A549 (cell line): ENCODE measurements around the gene ALDH3B2. TPM values are rescaled to one million over a fixed set of nuclear protein-coding genes. Genes with fewer than 3 reads are reported as not detected.

ENCODE experiments used
- ATAC-seq, 2 experiments: fragments of 200-7000 bp in 1 of 2; fragments of >200 bp in 1 of 2; cut with Nextera tagmentation in 1 of 2; cut with Tn5 transposase in 1 of 2; 3 replicates each; pipeline versions ENCODE4 v1.8.0 to v1.9.1; 2018 to 2020; ENCODE audit warnings: mild to moderate bottlenecking in 1 of 2, moderate library complexity in 1 of 2
- CTCF ChIA-PET: fragments of 300-600 bp; sonication (Branson Sonifier 250); formaldehyde crosslinking; extraction: SDS; loops from one replicate; lab custom pipeline; 2021; ENCODE audit warnings: antibody characterized with exemption, inconsistent platforms; lab: Yijun Ruan, JAX
- POLR2A ChIA-PET: fragments of 350-600 bp; formaldehyde crosslinking; extraction: SDS; loops from one replicate; lab custom pipeline; 2021; ENCODE audit warnings: antibody characterized with exemption, inconsistent platforms; lab: Yijun Ruan, JAX
- DNase-seq, 2 experiments: peaks; one replicate each; pipeline versions ENCODE4 v3.0.0 to v3.0.0-alpha.2; 2011 to 2016; ENCODE audit warnings: low read depth in 1 of 2, low spot score in 1 of 2
- FAIRE-seq: peaks from 2 replicates; lab custom pipeline; 2011; peaks lifted over from hg19 to GRCh38; lab: Jason Lieb, UNC
- H3K27ac ChIP-seq, 2 experiments: fragments of >200 bp; sonication (Bioruptor Twin); formaldehyde crosslinking; 3 replicates each; pipeline ENCODE4 v1.5.1; 2016 to 2017
- H3K4me1 ChIP-seq: fragments of >200 bp; sonication (Bioruptor Twin); formaldehyde crosslinking; 3 replicates; pipeline ENCODE4 v1.6.1; 2016
- H3K4me2 ChIP-seq: fragments of >200 bp; sonication (Bioruptor Twin); formaldehyde crosslinking; 3 replicates; pipeline ENCODE4 v1.6.1; 2016
- H3K4me3 ChIP-seq: fragments of >200 bp; sonication (Bioruptor Twin); formaldehyde crosslinking; 3 replicates; pipeline ENCODE4 v1.5.1; 2016
- H3K9me3 ChIP-seq: fragments of >200 bp; sonication (Bioruptor Twin); formaldehyde crosslinking; 3 replicates; pipeline ENCODE4 v1.6.1; 2016
- ATOH8 ChIP-seq: fragments of 250-450 bp; sonication (Bioruptor Pico); IDR thresholded peaks from 2 replicates; pipeline ENCODE4 v1.5.0; 2020; ENCODE audit warnings: low read depth, mild to moderate bottlenecking, moderate library complexity
- BCL3 ChIP-seq: fragments of >200 bp; sonication (Bioruptor Twin); formaldehyde crosslinking; IDR thresholded peaks from 3 replicates; pipeline ENCODE4 v1.6.1; 2016
- CBX2 ChIP-seq: fragments of 200-600 bp; sonication (generic); IDR thresholded peaks from 2 replicates; pipeline ENCODE4 v1.6.1; 2016; ENCODE audit warnings: low read depth, mild to moderate bottlenecking, borderline replicate concordance
- CBX8 ChIP-seq: fragments of 200-600 bp; sonication (generic); IDR thresholded peaks from 2 replicates; pipeline ENCODE4 v1.6.1; 2016
- CHD2 ChIP-seq: fragments of 150-350 bp; IDR thresholded peaks from 2 replicates; pipeline ENCODE4 v1.6.1; 2014; ENCODE audit warnings: low read length; ENCODE audit not compliant: partially characterized antibody
- CHD4 ChIP-seq: fragments of 200-600 bp; sonication (generic); IDR thresholded peaks from 2 replicates; pipeline ENCODE4 v1.6.1; 2016; ENCODE audit warnings: antibody characterized with exemption, mild to moderate bottlenecking, borderline replicate concordance
- E2F6 ChIP-seq: IDR thresholded peaks from 2 replicates; pipeline ENCODE4 v1.6.1; 2012; ENCODE audit warnings: low read depth, borderline replicate concordance
- EHF ChIP-seq: fragments of 250-450 bp; sonication (Bioruptor Pico); IDR thresholded peaks from 2 replicates; pipeline ENCODE4 v1.5.0; 2020; ENCODE audit warnings: mild to moderate bottlenecking
- EHMT2 ChIP-seq: fragments of 200-600 bp; sonication (generic); IDR thresholded peaks from 2 replicates; pipeline ENCODE4 v1.6.1; 2016; ENCODE audit warnings: antibody characterized with exemption, low read depth, mild to moderate bottlenecking, moderate library complexity
- ELK1 ChIP-seq: fragments of 150-350 bp; IDR thresholded peaks from 2 replicates; pipeline ENCODE4 v1.6.1; 2014; ENCODE audit warnings: low read depth, mild to moderate bottlenecking, low read length
- FOXS1 ChIP-seq: fragments of 250-450 bp; sonication (Bioruptor Pico); IDR thresholded peaks from 2 replicates; pipeline ENCODE4 v1.5.0; 2020; ENCODE audit warnings: mild to moderate bottlenecking, moderate library complexity
- HDAC2 ChIP-seq: fragments of 200-600 bp; sonication (generic); IDR thresholded peaks from 2 replicates; pipeline ENCODE4 v1.6.1; 2016
- JUN ChIP-seq, 2 experiments: fragments of >200 bp; sonication (Bioruptor Twin); formaldehyde crosslinking; IDR thresholded peaks; 2 replicates in 1 of 2; 3 replicates in 1 of 2; pipeline ENCODE4 v1.6.1; 2016 to 2017
- KDM5A ChIP-seq: fragments of 200-600 bp; sonication (generic); IDR thresholded peaks from 2 replicates; pipeline ENCODE4 v1.6.1; 2016; ENCODE audit warnings: antibody characterized with exemption, mild to moderate bottlenecking
- MAFK ChIP-seq: fragments of 450-650 bp; IDR thresholded peaks from 2 replicates; pipeline ENCODE4 v1.6.1; 2014; ENCODE audit not compliant: partially characterized antibody
- MAX ChIP-seq: IDR thresholded peaks from 2 replicates; pipeline ENCODE4 v1.6.1; 2012
- MYC ChIP-seq: IDR thresholded peaks from 2 replicates; pipeline ENCODE4 v1.6.1; 2012; ENCODE audit warnings: mild to moderate bottlenecking, inconsistent platforms, low read length, improper control_type of control experiment, borderline replicate concordance
- NPAS2 ChIP-seq: fragments of 250-450 bp; sonication (Bioruptor Pico); IDR thresholded peaks from 2 replicates; pipeline ENCODE4 v1.8.0; 2022; ENCODE audit warnings: mild to moderate bottlenecking, moderate library complexity, borderline replicate concordance
- PBX3 ChIP-seq: IDR thresholded peaks from 2 replicates; pipeline ENCODE4 v1.6.1; 2012
- PHF8 ChIP-seq: fragments of 200-600 bp; sonication (generic); IDR thresholded peaks from 2 replicates; pipeline ENCODE4 v1.6.1; 2016; ENCODE audit warnings: low read depth, mild to moderate bottlenecking, antibody characterized with exemption, moderate library complexity, borderline replicate concordance
- POLR2A ChIP-seq: IDR thresholded peaks from 2 replicates; pipeline ENCODE4 v1.6.1; 2012; ENCODE audit warnings: mild to moderate bottlenecking, low read length
- RARB ChIP-seq: fragments of 250-450 bp; sonication (Bioruptor Pico); IDR thresholded peaks from 2 replicates; pipeline ENCODE4 v1.8.0; 2021; ENCODE audit warnings: mild to moderate bottlenecking, moderate library complexity
- SMC3 ChIP-seq: fragments of >200 bp; sonication (Bioruptor Twin); formaldehyde crosslinking; IDR thresholded peaks from 3 replicates; pipeline ENCODE4 v1.6.1; 2018; ENCODE audit warnings: inconsistent platforms
- SREBF2 ChIP-seq: fragments of 450-650 bp; IDR thresholded peaks from 2 replicates; pipeline ENCODE4 v1.6.1; 2014; ENCODE audit warnings: mild to moderate bottlenecking, moderate library complexity
- USF2 ChIP-seq: fragments of 450-650 bp; IDR thresholded peaks from 2 replicates; pipeline ENCODE4 v1.6.1; 2014; ENCODE audit warnings: antibody characterized with exemption
- ZNF302 ChIP-seq: fragments of 250-450 bp; sonication (Bioruptor Pico); IDR thresholded peaks from 2 replicates; pipeline ENCODE4 v1.9.0; 2021; ENCODE audit warnings: inconsistent platforms, mild to moderate bottlenecking, moderate library complexity
- WGBS: methylation state at CpG from one replicate; pipeline ENCODE4 v1.1.6; 2017; ENCODE audit errors: missing lambda C conversion rate; 5-methylcytosine and 5-hydroxymethylcytosine counted together
- polyA plus RNA-seq, 4 experiments: library from polyadenylated mRNA; depleted of rRNA in 3 of 4; stranded (reverse); fragments of >200 nt; fragmentation: RNase III in 1 of 4; extraction: RNeasy Plus Mini Kit Qiagen cat#74134 plus additional on column Dnase treatment in 1 of 4; gene quantifications; 2 replicates in 3 of 4; 3 replicates in 1 of 4; pipeline ENCODE4 v1.2.3, GENCODE V29; 2011 to 2017

ALDH3B2 gene
- polyA plus RNA-seq, 2 of the 4 experiments (the other 2 are of a cell fraction) = not detected

- H3K4me2 ChIP-seq = no peak overlapping the region
- DNase-seq (peak; percentile 34 to 72), FAIRE-seq (no peak), ATAC-seq (peak; percentile 96 to 98)
- no peak overlapping the region for H3K4me3 ChIP-seq
- H3K27ac ChIP-seq = no peak overlapping the region
- WGBS = 58% methylated on average over 6 of the region's 6 CpGs
- POLR2A ChIA-PET = no interaction called here
- TF ChIP-seq SREBF2 (no peak), MAX (no peak), RARB (CRISPR knock-in tag) (no peak), CHD4 (no peak), BCL3 (no peak), USF2 (no peak), NPAS2 (CRISPR knock-in tag) (no peak), CBX2 (no peak), E2F6 (no peak), SMC3 (no peak)
- TF ChIP-seq, all 56 proteins: peak for 0
- CTCF ChIA-PET = interaction anchor here (1.7 to 1.8 kb wide), 2 partner anchors 33 to 69 kb away, joined by 3 to 4 read pairs; partner anchors contain the start of gene NUDT8
- H3K9me3 ChIP-seq = no peaks in the 10 kb centered on the region
- peaks cover 20% of the 10 kb centered on the region for H3K4me1 ChIP-seq
These were observed 23.8 kb upstream of the ALDH3B2 start for GRCh38 chr11:67698247-67698646.

GRCh38 chr11:67697846-67698245, 23.4 kb upstream of the ALDH3B2 start:
- no peaks in the 10 kb centered on the region for H3K9me3 ChIP-seq
- ChIA-PET CTCF (interaction anchor here (1.5 to 1.8 kb wide), 3 partner anchors 16 to 68 kb away, joined by 3 to 4 read pairs (median 3); partner anchors contain the start of gene NUDT8), POLR2A (no interaction called here)
- H3K4me3 ChIP-seq = no peak overlapping the region
- no peak overlapping the region for H3K27ac ChIP-seq
- no peak for TF ChIP-seq ZNF302 (CRISPR knock-in tag)
- no peak for TF ChIP-seq KDM5A
- no peak for TF ChIP-seq HDAC2
- no peak for TF ChIP-seq PHF8
- FAIRE-seq (no peak), DNase-seq (no peak), ATAC-seq (no peak)
- H3K4me2 ChIP-seq = no peak overlapping the region
- 69% methylated on average over 4 of the region's 4 CpGs for WGBS
- peaks cover 20% of the 10 kb centered on the region for H3K4me1 ChIP-seq

- H3K4me1 ChIP-seq = peaks cover 20% of the 10 kb centered on the region
- POLR2A ChIA-PET = no interaction called here
These were observed 22.6 kb upstream of the ALDH3B2 start for GRCh38 chr11:67696998-67697397.

More at GRCh38 chr11:67696998-67697397, 22.6 kb upstream of the ALDH3B2 start:
- no peak overlapping the region for H3K4me2 ChIP-seq
- no peak overlapping the region for H3K4me3 ChIP-seq
- DNase-seq (no peak), ATAC-seq (no peak), FAIRE-seq (no peak)
- H3K9me3 ChIP-seq = no peaks in the 10 kb centered on the region
- TF ChIP-seq EHMT2 = no peak
- no peak for TF ChIP-seq ELK1
- TF ChIP-seq EHF = no peak
- TF ChIP-seq MAFK = no peak
- no peak for TF ChIP-seq PBX3
- no peak for TF ChIP-seq ATOH8 (CRISPR knock-in tag)
- no peak for TF ChIP-seq POLR2A
- TF ChIP-seq MYC = no peak
- no peak for TF ChIP-seq JUN (IDR thresholded peaks at IDR 0.05)
- TF ChIP-seq CHD2 = no peak
- TF ChIP-seq FOXS1 = no peak
- no peak for TF ChIP-seq CBX8
- no peak overlapping the region for H3K27ac ChIP-seq
- CTCF ChIA-PET = interaction anchor here (1.5 to 1.8 kb wide), 5 partner anchors 10 to 68 kb away, joined by 3 to 4 read pairs (median 3); partner anchors contain the start of gene NUDT8
- WGBS = 82% methylated on average over 7 of the region's 7 CpGs
